HG02938 (cell line): Measurements from ENCODE around the gene TSFM.

Experiments
- ATAC-seq: cut with Tn5 transposase; IDR thresholded peaks from one replicate; pipeline ENCODE4 v1.9.1; 2021; ENCODE audit warnings: mild to moderate bottlenecking, moderate library complexity; ENCODE audit not compliant: unreplicated experiment

TSFM gene

DNA sequence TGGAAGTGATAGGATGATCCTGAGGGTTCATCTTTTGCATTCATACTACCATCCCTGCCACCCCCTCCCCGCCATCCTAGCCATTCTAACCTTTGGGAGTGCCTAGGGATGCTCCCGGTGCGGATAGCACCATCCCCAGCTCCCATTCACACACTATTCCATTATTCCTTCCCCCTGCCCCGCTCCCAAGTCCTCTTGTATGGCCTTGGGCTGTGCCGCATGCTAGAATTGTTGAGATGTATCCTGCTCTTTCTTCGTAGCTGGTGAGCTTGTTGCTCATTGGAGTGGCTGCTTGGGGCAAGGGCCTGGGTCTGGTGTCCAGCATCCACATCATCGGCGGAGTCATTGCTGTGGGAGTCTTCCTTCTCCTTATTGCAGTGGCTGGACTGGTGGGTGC is 37.1 kb upstream of the TSFM start:
- ATAC-seq = no peak

DNA sequence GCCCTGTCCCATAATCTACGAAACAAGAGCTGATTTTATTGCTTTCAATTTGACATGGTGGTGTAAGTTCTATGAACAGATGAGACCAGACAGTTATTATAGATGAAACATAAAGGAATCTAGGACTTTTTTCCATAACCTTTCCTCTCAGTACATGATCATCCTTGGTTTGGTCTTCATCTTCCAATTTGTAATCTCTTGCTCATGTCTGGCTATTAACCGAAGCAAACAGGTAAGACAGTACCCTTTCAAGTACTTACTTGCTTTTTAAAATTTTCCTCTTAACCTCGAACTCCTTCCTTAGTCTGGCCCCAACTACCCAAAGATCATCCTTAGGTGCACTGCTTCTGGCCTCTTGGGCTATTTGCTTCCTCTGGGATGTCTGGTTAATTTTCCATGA is 36.6 kb upstream of the TSFM start:
- ATAC-seq = no peak

DNA sequence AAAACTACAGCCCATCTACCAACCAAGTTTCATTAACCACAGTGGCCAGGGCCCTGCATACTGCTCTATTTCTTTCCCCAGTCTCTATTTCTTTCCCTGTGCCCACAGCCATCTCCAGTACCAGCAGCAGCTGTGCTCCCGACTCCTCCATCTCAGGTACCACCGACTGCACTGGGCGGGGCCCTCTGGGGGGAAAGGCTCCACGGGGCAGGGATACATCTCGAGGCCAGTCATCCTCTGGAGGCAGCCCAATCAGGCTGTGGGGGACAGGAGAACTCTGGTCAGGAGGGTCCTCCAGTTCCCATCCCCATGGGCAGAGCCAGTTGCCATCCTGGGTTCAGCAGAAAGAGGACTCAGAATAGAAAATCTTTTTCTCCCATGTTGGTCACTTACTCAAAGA is 33.5 kb upstream of the TSFM start:
- no peak for ATAC-seq

DNA sequence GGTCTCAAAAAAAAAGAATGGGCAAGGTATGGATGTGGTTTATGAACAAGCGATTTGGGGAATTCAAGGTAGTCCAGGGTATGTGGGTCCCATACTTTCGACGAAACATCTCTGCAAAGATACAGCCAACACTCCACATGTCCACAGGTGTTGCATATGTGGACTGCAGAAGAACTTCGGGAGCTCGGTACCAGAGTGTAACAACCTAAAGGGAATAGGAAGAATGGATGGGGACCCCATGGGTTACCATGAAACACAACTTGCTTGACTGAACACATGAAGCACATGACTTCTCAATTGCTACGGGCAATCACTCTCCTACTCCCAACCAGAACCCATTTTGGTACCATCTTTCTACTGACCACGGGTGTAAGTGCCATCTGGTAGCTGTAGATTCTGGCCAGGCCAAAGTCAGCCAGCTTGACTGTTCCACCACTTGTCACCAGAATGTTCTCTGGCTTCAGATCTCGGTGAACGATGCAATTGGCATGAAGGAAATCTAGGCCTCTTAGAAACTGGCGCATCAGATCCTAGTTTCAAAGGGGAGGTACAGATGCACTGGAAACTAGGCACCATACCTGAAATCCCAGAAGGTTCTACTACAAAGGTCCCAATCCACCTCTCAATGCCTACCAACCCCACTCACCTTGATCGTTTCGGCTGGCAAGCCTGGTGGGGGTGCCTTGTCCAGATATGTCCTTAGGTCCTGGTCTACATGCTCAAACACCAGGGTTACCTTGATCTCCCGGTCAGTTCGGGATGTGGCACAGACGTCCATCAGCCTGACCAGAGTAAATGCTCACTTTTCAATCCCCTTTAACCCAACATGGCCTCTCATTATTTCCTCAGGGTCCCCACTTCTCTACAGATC is 31.8 kb upstream of the TSFM start:
- ATAC-seq = no peak

DNA sequence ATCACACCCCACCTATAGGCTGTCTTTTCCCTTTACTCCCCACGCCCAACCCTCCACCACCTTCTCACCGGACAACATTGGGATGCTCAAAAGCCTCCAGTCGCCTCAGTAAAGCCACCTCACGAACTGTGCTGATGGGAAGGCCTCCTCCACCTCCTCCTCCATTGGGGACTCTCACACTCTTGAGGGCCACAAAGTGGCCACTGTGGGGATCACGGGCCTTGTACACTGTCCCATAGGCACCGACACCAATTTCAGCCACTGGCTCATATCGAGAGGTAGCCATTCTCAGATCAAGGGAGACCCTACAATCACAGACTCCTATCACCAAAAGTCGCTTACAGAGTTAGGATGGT is 31.2 kb upstream of the TSFM start:
- ATAC-seq = no peak

DNA sequence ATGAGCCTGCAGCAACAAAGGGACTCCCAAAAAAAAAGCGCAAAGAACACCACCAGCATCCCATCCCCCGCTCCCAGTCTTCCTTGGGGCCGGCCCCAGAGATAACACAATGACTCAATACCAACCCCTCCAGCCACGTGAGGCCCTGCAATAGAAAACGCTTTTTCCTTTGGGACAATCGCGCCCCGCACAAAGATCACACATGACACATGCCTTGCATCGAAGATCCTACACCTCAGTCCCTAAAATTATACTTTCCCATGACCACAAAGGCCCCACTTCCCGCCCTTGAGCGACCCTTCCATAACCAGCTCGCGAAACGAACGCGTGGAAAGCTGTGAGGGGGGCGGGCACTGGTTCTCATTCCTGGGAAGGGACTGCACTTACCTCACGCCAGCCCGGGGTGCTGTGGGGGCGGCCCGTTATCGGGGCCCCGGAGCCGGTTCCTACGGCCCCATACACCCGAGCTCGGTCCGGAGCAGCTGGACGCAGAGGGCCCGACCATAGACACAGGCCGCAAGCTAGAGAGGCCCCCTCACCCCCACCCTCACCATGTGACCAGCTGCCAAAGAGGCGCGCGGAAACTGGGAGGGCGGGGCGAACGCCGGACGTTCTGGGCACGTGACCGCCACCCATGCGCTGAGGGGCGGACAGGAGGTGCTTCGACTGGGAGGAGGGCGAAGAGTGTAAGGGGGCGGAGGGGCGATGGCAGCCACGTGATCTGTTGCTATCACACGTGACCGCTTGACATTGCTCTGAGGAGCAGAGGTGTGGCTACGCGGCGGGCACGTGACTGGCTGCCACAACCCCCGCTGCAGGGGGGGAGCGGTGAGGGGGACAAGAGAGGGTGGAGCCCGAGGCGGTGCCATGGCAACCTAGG is 30.6 kb upstream of the TSFM start, which contains the start of gene CDK4:
CDK4 (minus strand) TSS at position 523 of the 880 bp plus-strand sequence. CDS start 593 bp downstream, outside the sequence.
- ATAC-seq = peak; percentile 71

DNA sequence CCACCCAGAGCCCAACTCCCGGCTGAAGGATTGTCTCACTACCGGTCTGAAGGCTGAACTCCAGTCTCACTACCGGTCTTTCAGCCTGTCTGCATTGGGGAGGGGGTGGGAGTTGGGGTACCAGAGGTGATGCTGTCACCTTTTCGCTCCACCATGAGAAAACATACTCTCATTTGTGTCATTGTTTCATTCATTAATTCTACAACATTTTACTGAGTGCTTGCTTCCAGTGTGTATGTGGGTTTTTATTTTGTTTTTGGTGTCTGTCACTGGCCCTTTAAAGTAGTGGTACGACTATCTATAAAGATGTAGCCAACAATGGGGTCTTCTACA is 30.0 kb upstream of the TSFM start:
- peak; percentile 3 for ATAC-seq

DNA sequence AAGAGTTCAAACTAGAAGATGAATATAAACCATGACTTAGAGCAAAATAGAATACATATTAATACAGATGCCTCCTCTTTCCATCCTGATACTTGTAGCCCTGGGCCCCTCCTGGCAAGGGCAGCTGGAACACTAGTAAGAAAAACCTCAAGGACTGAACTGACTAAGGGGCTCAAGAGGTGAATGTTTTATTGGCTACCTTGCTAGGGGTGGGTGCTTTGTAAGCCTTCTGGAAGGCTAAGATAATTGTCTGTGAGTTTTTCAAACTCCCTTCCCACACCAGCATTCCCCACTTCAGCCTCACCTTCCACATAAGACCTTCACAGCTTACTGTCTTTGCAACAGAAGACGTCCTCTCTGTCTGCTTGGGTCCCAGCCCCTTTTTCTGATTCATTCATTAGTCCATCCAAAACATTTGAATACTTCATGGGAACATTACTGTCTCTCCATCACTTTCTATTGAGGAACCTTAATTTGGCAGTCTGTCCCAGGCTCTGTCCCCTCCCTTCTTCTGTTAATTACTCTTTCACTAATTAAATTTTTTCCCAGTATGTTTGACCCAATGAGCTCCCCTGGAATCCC is 28.7 kb upstream of the TSFM start:
- no peak for ATAC-seq

DNA sequence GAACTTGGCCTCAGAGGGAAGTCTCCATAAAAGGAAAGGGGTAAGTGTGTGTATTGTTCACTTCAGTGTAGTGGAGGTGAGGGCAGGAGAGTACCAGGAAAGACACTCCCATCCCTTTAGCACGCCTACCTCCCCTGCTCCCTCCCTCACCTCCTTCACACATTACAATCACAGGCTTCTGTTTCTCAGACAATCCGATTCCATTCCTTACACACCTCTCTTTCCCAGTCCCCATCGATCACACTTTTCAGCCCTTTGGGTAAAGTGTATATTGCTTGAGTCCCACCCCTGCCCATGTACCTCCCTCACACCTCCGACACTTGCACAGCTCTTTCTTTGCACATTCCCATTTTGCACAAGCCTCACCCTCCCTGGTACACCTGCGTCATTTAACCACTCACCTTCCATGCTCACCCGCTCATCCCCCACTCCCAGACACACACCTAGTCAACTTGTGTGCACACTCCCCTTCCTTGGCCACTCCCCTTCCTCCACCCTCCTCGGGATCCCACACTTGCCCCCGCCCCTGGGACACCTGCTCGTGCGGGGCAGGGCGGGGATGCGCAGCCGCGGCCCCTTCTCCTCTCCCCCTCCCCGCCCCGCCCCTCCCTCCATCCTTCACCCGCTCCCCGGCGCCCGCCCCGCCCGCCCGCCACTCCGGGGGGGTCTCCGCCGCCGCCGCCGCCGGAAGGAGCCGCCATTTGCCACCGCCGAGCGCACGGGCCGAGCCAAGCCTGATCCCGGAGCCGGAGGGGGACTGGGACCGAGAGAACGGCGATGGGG is 28.0 kb upstream of the TSFM start, which contains the start of gene MARCHF9:
MARCHF9 (plus strand) TSS at position 693 of the 783 bp plus-strand sequence. CDS start 426 bp downstream, outside the sequence.
- ATAC-seq = no peak

DNA sequence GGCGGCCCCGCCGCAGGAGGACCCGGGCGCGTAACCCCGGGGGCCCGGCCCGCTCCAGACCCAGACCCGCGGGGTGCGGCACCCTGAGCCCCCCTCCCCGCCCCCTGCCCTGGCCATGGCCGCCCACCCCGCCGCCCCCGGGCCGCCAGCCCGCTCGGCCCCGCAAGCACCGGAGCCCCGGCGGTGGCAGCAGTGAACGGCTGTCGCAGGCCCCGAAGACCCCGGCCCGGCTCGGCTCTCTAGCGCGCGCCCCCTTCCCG is 27.5 kb upstream of the TSFM start:
- ATAC-seq = no peak

DNA sequence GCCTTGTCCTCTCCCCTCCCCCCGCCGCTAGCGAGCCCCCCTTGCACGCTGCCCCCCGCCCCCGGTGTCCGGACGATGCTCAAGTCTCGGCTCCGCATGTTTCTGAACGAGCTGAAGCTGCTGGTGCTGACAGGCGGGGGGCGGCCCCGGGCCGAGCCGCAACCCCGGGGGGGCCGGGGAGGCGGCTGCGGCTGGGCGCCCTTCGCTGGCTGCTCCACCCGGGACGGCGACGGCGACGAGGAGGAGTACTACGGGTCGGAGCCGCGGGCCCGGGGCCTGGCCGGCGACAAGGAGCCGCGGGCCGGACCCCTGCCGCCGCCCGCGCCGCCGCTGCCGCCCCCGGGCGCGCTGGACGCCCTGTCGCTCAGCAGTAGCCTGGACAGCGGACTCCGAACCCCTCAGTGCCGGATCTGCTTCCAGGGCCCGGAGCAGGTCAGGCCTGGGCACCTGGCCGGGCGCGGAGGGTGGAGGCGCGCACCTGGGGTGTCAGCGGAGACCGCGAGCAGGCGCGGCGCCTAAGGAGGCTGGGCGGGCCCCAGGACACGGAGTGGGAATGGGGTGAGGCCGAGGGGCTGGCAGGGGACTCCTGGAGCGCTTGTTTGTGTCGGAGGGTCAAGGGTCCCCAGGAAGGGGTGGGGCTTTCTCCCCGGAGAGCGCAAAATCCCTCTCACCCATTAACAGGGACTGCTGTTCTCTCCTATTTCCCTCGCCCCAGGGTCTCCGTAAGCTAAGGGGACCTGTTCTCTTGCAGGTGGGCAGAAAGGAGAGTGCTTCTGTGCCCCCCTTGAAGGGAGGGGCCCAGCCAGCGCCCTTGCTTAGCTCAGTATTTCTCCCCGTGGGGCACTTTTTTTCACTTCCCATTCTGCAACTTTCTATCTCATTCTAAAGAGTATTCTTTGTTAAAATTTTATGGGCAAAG is 26.9 kb upstream of the TSFM start:
- ATAC-seq = no peak

DNA sequence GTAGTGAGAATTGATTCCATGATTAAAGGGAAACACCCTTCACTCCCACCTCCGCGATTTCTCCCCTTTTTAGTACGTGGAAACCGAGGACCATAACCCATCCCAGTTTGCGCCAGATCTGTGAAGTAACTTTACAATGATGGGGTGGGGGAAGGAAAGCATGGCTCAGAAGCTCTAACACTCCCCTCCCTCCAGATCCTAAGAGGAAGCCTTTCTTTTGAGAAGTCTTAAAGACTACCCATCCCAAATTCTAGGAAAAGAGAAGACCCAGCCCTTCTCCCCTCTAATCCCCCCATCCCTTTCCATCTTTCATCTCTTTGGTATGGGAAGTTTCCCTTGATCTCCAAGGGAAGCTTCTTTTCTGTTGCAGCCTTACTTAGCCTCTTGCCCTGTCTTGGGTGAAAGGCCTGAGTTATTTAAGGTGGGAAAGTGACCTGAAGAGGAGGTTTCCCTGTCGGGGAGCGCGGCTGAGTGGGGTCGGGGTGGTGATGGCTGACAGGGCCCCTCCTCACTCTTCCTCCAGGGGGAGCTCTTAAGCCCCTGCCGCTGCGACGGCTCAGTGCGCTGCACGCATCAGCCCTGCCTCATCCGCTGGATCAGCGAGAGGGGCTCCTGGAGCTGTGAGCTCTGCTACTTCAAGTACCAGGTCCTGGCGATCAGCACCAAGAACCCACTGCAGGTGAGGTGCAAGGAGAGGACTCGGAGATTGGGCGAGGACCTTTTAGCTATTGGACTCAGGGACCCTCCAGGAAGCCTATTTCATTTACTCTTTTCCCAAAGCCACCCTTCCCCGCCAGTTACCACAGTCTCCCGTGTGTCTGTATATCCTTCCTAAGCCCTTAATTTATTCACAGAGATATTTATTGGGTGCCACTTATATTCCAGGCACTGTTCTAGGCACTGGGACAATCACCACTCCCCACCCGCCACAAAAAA is 25.9 kb upstream of the TSFM start:
- no peak for ATAC-seq

DNA sequence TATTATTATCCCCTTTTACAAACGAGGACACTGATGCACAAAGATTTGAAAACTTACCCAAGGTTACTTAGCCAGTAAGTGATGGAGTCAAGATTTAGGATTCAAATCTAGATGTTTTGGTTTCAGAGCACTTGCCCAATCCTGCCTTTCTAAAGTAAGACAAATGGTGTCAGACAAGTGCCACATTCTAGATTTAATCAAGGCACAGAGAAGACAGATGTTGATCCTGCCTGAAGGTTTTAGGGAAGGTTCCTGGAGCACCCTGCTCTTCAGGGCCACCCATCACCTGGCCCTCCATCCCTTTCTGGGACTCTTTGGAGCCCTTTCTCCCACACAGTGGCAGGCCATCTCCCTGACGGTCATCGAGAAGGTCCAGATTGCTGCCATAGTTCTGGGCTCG is 24.8 kb upstream of the TSFM start:
- ATAC-seq = no peak

DNA sequence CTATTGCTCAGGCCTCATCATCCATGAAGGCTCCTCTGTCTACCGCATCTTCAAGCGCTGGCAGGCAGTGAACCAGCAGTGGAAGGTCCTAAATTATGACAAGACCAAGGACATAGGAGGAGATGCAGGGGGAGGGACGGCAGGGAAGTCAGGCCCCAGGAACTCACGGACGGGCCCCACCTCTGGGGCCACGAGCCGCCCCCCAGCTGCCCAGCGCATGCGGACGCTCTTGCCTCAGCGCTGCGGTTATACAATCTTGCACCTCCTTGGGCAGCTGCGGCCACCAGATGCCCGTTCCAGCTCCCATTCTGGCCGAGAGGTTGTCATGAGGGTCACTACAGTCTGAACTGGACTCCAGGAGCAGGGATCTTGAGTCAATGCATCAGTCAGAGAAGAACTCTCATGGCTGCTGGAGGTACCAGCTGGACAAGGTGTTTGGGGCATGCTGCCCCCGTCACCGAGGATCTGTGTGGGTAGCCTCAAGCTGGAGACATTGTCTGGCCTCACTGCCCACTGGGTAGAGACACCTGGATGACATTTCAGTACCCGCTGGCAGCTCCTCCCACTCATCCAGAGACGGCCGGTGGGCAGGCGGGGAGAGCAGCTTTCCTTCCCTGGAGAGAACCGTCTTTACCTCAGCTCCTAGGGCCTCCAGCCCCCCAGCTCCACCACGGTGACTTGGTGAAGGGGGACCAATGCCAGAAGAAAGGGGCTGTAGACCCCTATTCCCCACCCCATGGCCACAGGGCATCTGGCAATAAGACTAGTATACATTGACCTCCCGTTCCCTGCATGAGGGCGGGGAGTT is 23.8 kb upstream of the TSFM start:
- no peak for ATAC-seq

DNA sequence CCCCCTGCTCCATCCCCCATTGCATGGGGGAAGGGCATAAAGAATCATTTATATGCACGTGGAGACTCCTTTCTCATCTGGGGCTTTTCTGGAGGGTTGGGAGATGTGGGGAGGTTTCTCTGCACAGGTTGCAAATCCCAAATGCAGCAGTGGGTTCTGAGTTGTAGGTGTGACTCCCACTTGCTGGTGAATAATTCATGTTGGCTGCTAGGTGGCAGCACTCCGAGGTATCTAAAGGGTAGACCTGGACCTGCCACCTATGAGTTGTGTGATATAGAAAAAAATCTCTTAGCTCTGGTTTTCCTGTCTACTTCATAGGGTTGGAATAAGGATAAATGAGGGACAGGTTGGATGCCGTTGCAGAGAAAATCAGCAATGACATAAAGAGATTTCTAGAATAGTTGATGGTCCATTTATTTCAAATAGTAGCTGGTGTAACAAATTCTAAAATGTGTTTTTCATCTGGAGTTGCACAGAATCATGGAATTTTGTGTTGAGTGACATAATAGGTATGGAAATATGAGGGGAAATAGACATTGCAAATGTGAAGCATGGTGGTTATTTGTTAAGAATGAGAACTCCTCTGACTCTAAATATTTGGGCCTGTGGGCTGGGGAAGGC is 23.1 kb upstream of the TSFM start:
- ATAC-seq = no peak

DNA sequence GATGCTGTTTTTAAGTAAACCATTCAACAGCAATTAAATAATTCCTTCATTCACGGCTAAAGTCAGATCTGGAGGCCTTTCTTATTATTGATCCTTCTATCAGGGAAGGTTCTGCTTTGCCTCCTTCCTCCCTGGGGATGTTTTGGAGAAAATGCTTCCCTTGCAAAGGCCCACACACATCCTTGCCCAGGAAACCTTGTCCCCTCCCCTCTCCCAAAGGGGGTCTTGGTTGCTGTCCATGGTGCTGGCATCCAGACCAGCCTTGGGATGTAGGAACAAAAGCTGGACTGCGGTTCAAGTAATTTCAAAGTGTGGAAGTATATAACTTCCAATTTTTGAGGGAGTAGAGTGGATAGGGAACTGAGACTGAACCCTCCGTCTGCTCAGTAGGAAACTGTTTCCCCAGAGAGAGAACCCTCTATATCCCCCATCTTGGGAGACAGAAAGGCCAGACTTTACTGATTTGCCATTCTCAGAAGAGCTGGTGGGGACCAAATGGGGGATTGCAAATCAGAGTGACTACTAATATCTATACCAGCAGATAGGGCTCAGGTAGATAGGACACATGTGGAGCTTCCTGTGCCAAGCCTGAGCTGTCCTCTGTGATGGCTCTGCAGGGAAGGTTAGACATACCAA is 22.1 kb upstream of the TSFM start:
- no peak for ATAC-seq

DNA sequence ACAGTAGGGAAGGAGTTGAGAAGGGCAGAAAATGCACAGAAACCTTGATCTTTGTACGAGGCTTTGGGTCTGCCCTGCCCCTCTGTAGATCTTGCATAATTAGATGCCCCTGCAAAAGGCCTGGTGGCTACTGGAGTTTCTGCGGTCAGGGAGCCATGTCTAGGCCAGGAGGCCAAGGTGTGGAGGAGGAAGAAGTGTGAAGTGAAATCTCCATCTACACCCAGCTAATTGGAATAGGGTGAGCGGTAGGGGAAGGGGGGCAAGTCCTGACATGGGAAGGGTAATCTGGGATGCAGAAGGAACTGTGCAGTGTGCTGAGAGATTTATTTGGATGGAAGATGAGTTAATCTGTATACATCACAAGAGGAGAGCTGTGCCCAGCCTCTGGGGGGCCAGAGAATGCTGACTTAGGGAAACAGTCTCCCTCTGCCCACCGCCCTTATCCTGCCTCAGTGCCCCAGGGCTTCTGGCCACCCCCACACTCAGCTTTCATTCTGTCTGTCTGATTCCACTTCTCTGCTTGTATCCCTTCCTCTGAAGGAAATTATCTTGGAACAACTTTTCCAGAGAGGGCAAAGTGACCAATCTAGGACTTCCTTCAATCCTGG is 21.1 kb upstream of the TSFM start:
- ATAC-seq = no peak
